Upper lobe of right lung (tissue), 1 donor: ENCODE measurements around the gene PRDX4. TPM values are rescaled to one million over a fixed set of nuclear protein-coding genes. Genes with fewer than 3 reads are reported as not detected.
"Not testable (repeated sequence)": the region's sequence is repeated elsewhere in the genome, so short reads cannot be mapped to it uniquely, and the experiment has no call there.

Source experiments
- ATAC-seq: fragments of 200-7000 bp; cut with Tn5 transposase; one replicate; pipeline ENCODE4 v1.9.1; 2020; ENCODE audit warnings: mild to moderate bottlenecking, moderate library complexity
- DNase-seq: peaks from one replicate; pipeline ENCODE4 v3.0.0-alpha.2; 2020
- H3K27ac ChIP-seq: fragments of 200-600 bp; one replicate; pipeline ENCODE4 v1.8.0; 2022
- H3K27me3 ChIP-seq: fragments of 200-600 bp; one replicate; pipeline ENCODE4 v1.8.0; 2022; ENCODE audit warnings: mild to moderate bottlenecking
- H3K36me3 ChIP-seq: fragments of 200-600 bp; one replicate; pipeline ENCODE4 v1.8.0; 2022
- H3K4me1 ChIP-seq: fragments of 200-600 bp; one replicate; pipeline ENCODE4 v1.8.0; 2022
- H3K4me3 ChIP-seq: fragments of 200-600 bp; one replicate; pipeline ENCODE4 v1.8.0; 2022; ENCODE audit warnings: mild to moderate bottlenecking
- H3K9me3 ChIP-seq: fragments of 200-600 bp; one replicate; pipeline ENCODE4 v1.8.0; 2022
- intact Hi-C: fragments of 100-400 bp; cut with DNase I; formaldehyde crosslinking; loops from one replicate; pipeline ENCODE4 v1.11.0; 2022
- total RNA-seq: library from RNA; stranded (reverse); fragmentation: NEBNext Ultra II Directional; extraction: Animal tissue kit (Norgen Biotek cat#: 25700); gene quantifications from one replicate; pipeline ENCODE4 v1.2.1, GENCODE V29; 2021
- TF ChIP-seq, protein P1 (sequence below): fragments of 200-600 bp; IDR thresholded peaks from one replicate; pipeline ENCODE4 v1.8.0; 2022; ENCODE audit warnings: antibody characterized with exemption
- donor health status: DM: no; HTN: yes; CAD: no; lungs with severe emphysema.

The PRDX4 gene
- total RNA-seq, 1 donor from 2014 or later, result 37.7 TPM

DNA sequence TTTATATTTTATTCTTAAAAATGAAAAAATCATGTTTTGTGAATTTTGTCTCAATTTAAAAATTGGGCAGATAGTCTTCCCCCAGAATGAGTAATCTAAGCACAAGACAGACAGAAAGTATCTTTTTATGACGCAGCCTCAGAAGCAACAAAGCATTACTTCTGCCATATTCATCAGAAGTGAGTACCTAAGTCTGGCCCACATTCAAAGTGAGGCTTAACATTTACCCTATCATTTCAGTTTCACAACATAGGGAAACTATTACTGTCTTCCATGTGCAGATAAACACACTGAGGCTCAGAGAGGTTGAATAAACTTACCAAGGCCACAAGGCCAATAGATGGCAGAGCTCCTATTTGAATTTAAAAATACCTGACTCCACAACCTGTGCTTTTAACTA is 4.4 kb upstream of the PRDX4 start:
- Histone ChIP-seq H3K27me3 (no peaks in the 10 kb centered on the region), H3K27ac (no peak overlapping the region), H3K4me3 (no peak overlapping the region), H3K9me3 (no peaks in the 10 kb centered on the region), H3K36me3 (no peaks in the 10 kb centered on the region), H3K4me1 (no peaks in the 10 kb centered on the region)
- TF ChIP-seq, protein P1, sequence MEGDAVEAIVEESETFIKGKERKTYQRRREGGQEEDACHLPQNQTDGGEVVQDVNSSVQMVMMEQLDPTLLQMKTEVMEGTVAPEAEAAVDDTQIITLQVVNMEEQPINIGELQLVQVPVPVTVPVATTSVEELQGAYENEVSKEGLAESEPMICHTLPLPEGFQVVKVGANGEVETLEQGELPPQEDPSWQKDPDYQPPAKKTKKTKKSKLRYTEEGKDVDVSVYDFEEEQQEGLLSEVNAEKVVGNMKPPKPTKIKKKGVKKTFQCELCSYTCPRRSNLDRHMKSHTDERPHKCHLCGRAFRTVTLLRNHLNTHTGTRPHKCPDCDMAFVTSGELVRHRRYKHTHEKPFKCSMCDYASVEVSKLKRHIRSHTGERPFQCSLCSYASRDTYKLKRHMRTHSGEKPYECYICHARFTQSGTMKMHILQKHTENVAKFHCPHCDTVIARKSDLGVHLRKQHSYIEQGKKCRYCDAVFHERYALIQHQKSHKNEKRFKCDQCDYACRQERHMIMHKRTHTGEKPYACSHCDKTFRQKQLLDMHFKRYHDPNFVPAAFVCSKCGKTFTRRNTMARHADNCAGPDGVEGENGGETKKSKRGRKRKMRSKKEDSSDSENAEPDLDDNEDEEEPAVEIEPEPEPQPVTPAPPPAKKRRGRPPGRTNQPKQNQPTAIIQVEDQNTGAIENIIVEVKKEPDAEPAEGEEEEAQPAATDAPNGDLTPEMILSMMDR, result no peak
- DNase-seq, result no peak
- ATAC-seq, result no peak
- intact Hi-C loops, result no loop called here

DNA sequence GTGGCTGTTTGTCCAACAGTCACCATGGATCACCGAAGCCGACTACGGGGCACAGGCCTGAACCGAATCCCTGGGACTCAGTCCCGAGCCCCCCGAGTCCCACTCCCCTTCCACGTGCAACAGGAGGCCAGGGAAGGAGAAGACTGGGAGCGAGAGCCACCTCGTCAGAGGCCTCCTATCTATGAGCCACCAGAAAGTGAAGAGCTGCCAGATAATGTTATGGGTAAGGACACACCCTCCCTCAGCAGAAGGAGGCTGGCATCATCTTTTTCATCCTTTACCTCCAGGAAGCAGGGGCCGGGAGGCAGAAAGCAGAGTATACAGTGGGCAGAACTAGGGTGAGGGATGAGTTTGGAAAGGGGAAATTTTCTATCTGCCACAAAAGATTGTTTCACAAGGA is 2.8 kb upstream of the PRDX4 start:
- TF ChIP-seq, protein P1, result no peak
- intact Hi-C loops, result no loop called here
- Histone ChIP-seq H3K9me3 (no peaks in the 10 kb centered on the region), H3K27ac (no peak overlapping the region), H3K36me3 (no peaks in the 10 kb centered on the region), H3K4me1 (no peaks in the 10 kb centered on the region), H3K27me3 (no peaks in the 10 kb centered on the region), H3K4me3 (no peak overlapping the region)
- ATAC-seq (no peak), DNase-seq (no peak)

DNA sequence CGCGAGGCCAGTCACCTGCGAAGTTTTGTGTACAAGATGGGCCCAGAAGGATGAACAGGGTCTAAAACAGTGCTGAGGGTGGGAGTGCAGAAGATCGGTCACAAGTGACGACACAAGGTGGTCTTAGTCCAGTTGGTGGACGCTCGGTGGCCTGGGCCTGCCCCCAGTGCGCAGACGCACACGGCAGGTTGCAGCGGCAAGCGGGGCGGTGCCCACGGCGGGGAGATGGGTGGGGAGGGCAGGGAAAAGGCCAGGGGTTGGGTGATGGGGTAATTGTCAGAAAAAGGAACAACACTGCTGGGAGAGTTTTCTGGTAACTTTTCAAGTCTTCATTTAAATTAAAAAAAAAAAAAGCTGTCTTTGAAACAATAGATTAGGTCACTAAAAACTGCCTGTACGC is 1.0 kb upstream of the PRDX4 start:
- Histone ChIP-seq H3K27ac (no peak overlapping the region), H3K4me3 (no peak overlapping the region), H3K27me3 (no peaks in the 10 kb centered on the region), H3K4me1 (no peaks in the 10 kb centered on the region), H3K36me3 (no peaks in the 10 kb centered on the region), H3K9me3 (no peaks in the 10 kb centered on the region)
- TF ChIP-seq, protein P1, result no peak
- intact Hi-C loops, result no loop called here
- DNase-seq (peak; percentile 67), ATAC-seq (no peak)

DNA sequence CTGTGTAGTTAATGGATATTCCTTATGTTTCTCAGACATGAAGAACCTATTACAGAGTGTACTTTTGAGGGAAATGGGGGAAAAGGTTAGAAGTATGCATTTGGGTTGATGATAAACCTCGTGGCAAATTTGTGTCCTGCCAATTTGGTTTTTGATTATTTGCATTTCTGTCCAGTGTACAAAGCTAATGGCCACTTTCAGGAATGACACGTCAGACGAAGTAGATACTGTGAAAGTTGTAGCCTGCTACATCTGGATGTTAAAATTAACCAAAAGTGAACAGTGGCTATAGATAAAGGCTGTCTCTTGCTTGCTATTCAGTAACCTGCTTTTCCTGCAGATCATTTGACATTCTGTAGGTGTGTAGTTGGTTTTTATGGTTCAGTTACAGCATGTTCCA is 1.0 kb downstream of the PRDX4 start:
- Histone ChIP-seq H3K27me3 (no peaks in the 10 kb centered on the region), H3K4me1 (no peaks in the 10 kb centered on the region), H3K9me3 (no peaks in the 10 kb centered on the region), H3K36me3 (no peaks in the 10 kb centered on the region), H3K4me3 (peak overlapping the region; percentile 64), H3K27ac (no peak overlapping the region)
- DNase-seq (no peak), ATAC-seq (no peak)
- intact Hi-C loops, result no loop called here
- TF ChIP-seq, protein P1, result no peak

DNA sequence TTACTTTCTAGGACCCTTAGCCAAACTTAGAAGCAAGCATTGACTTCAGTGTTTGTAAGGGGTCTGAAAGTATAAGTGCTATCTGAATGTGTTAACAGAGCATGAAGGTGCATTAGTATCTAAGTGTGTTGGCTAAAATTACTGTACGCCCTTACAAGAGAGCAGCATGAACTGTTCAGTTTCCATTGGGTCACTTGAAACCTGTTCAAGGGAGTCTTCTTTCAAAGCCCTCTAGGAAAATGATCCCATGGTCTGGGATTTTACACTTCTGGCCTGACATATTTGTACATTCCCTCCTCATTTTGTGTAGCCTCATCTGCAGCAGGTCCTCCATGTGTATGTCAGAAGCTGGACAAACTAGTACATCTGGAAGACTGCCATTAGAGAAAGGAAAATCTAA is 3.2 kb downstream of the PRDX4 start:
- TF ChIP-seq, protein P1, result no peak
- Histone ChIP-seq H3K4me1 (no peaks in the 10 kb centered on the region), H3K9me3 (no peaks in the 10 kb centered on the region), H3K36me3 (peaks cover 5% of the 10 kb centered on the region), H3K27me3 (no peaks in the 10 kb centered on the region), H3K27ac (no peak overlapping the region), H3K4me3 (no peak overlapping the region)
- ATAC-seq (no peak), DNase-seq (no peak)
- intact Hi-C loops, result no loop called here

DNA sequence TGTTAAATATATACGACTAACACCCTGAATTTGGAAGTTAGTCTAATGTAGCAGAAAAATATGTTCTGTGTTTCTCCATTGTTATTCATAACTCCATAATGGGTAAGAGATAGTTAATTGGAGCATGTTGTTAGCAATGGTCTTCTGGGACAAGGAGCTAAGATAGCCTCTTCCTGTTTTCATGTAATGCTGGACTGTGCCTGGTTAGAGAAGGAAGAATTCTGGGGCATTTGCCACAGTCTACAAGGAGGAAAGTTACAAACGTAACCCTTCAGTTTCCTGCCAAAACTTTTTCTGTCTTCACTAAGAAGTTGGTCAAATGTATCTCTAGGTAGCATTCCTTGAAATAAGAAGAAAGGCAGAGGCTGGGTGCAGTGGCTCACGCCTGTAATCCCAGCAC is 5.8 kb downstream of the PRDX4 start:
- Histone ChIP-seq H3K27me3 (no peaks in the 10 kb centered on the region), H3K9me3 (no peaks in the 10 kb centered on the region), H3K36me3 (peaks cover 5% of the 10 kb centered on the region), H3K4me1 (no peaks in the 10 kb centered on the region), H3K27ac (no peak overlapping the region), H3K4me3 (no peak overlapping the region)
- ATAC-seq (no peak), DNase-seq (no peak)
- TF ChIP-seq, protein P1, result no peak
- intact Hi-C loops, result no loop called here

DNA sequence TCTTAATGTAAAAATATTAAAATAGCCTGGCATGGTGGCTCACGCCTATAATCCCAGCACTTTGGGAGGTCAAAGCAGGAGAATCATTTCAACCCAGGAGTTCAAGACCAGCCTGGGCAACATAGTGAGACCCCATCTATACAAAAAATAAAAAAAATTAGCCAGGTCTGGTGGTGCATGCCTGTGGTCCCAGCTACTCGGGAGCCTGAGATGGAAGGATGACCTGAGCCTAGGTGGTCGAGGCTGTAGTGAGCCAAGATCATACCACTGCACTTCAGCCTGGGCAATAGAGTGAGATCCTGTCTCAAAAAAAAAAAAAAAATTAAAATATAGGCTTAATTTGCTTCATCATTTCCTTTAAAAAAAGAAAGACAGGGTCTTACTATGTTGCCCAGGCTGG is 9.2 kb downstream of the PRDX4 start:
- H3K9me3 ChIP-seq, H3K4me3 ChIP-seq, H3K36me3 ChIP-seq, H3K27ac ChIP-seq, H3K27me3 ChIP-seq, ATAC-seq, H3K4me1 ChIP-seq, intact Hi-C loops, DNase-seq: not testable (repeated sequence)
